Omental fat pad (tissue), 4 donors: ENCODE measurements around the gene CCDC86. TPM values are rescaled to one million over a fixed set of nuclear protein-coding genes. Genes with fewer than 3 reads are reported as not detected.

ENCODE experiments used
- ATAC-seq: fragments of 150-250 bp; one replicate; pipeline ENCODE4 v1.9.1; 2016; ENCODE audit warnings: mild to moderate bottlenecking, moderate library complexity; ENCODE audit not compliant: low FRiP score
- DNase-seq: peaks from one replicate; pipeline ENCODE4 v3.0.0-alpha.2; 2019; ENCODE audit warnings: low spot score
- CTCF ChIP-seq, 3 donors: fragments of 450-650 bp; IDR thresholded peaks; one replicate each; pipeline ENCODE4 v1.5.1; 2016 to 2017; ENCODE audit warnings: antibody characterized with exemption in 3 of 3, mild to moderate bottlenecking in 3 of 3, moderate library complexity in 2 of 3
- total RNA-seq, 4 donors: library from RNA; depleted of rRNA; stranded (reverse); fragments of >200 nt; gene quantifications; one replicate each; pipeline ENCODE4 v1.1.0, GENCODE V29; 2016

Gene CCDC86
- total RNA-seq, 4 donors from 2014 or later, result 17.5 to 68.6 (median 22.5) TPM

DNA sequence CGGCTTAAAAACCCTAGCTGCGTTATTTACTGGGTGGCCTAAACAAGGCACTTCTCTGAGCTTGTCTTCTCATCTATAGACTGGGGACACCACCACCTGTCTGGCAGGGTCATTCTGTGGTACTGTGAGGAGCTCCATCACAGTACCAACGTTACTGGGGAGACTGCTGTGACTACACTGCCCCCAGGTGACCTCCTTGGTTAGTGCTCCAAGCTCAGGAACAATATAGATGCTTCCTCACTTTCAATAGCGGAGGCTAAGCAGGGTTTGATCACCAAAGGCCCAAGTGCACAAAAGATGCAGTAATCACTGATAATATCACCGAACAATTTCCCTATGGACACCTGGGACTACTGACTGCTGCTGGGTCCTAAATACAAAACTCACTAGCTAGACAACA lies 45.6 kb downstream of the CCDC86 start:
- DNase-seq (no peak), ATAC-seq (no peak)
- no peak for TF ChIP-seq CTCF (IDR thresholded peaks at IDR 0.05)

- no peak for TF ChIP-seq CTCF (IDR thresholded peaks at IDR 0.05)
- ATAC-seq, result no peak
These were observed 48.0 kb downstream of the CCDC86 start for GRCh38 chr11:60889869-60890311.

GRCh38 chr11:60890696-60891095 lies 48.8 kb downstream of the CCDC86 start:
- ATAC-seq, result no peak
- DNase-seq, result no peak
- TF ChIP-seq CTCF (IDR thresholded peaks at IDR 0.05), result no peak

More at GRCh38 chr11:60889869-60890311, 48.0 kb downstream of the CCDC86 start:
- DNase-seq, result no peak

- no peak for DNase-seq
- no peak for TF ChIP-seq CTCF (IDR thresholded peaks at IDR 0.05)
- ATAC-seq, result no peak
These were observed 49.3 kb downstream of the CCDC86 start for GRCh38 chr11:60891103-60891741.

- ATAC-seq (no peak), DNase-seq (no peak)
These were observed 53.8 kb downstream of the CCDC86 start for GRCh38 chr11:60895687-60896086.

DNA sequence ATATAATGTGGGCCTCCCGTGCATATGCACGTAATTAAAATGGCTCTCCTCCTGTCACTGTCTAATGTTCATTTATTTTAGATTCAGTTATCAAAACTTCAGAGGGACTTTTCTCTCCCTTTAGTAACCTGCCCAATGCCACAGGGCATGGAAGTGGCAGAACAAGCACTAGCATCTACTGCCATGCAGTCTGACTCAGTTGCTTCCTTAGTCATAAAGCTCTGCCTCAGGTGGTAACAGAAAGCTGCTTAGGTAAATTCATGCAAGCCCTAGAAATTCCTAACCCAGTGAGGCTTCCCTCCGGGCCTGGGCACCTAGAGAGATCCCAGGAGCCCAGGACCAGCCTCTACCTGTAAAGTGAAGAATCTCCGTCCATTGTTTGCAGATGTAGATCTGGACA lies 55.6 kb downstream of the CCDC86 start:
- no peak for DNase-seq
- no peak for ATAC-seq
- TF ChIP-seq CTCF (IDR thresholded peaks at IDR 0.05), result no peak

More at GRCh38 chr11:60895687-60896086, 53.8 kb downstream of the CCDC86 start:
- TF ChIP-seq CTCF (IDR thresholded peaks at IDR 0.05), result no peak
